Endothelial cell (in vitro differentiated cells): Measurements from ENCODE around the gene AIFM1. TPM values are rescaled to one million over a fixed set of nuclear protein-coding genes. Genes with fewer than 3 reads are reported as not detected.
"Not testable (repeated sequence)": the region's sequence is repeated elsewhere in the genome, so short reads cannot be mapped to it uniquely, and the experiment has no call there.

Source experiments
- DNase-seq: peaks from one replicate; pipeline ENCODE4 v3.0.0; 2021; ENCODE audit warnings: low spot score
- H3K27ac Mint-ChIP-seq: one replicate; pipeline ENCODE4 v1.8.0; 2021; ENCODE audit warnings: mixed read lengths, inconsistent platforms; ENCODE audit not compliant: unreplicated experiment
- H3K27me3 Mint-ChIP-seq: one replicate; pipeline ENCODE4 v1.8.0; 2021; ENCODE audit warnings: mild to moderate bottlenecking, moderate library complexity, mixed read lengths, inconsistent platforms; ENCODE audit not compliant: unreplicated experiment
- H3K36me3 Mint-ChIP-seq: one replicate; pipeline ENCODE4 v1.8.0; 2021; ENCODE audit warnings: mild to moderate bottlenecking, low read depth, mixed read lengths, inconsistent platforms; ENCODE audit not compliant: unreplicated experiment
- H3K4me1 Mint-ChIP-seq: one replicate; pipeline ENCODE4 v1.8.0; 2021; ENCODE audit warnings: mild to moderate bottlenecking, mixed read lengths, inconsistent platforms; ENCODE audit not compliant: unreplicated experiment
- H3K4me3 Mint-ChIP-seq: one replicate; pipeline ENCODE4 v1.8.0; 2021; ENCODE audit warnings: mild to moderate bottlenecking, mixed read lengths, inconsistent platforms; ENCODE audit not compliant: unreplicated experiment
- H3K9me3 Mint-ChIP-seq: one replicate; pipeline ENCODE4 v1.8.0; 2021; ENCODE audit warnings: mixed read lengths, inconsistent platforms; ENCODE audit not compliant: unreplicated experiment
- CTCF ChIP-seq: fragments of 200-600 bp; sonication (generic); IDR thresholded peaks from one replicate; pipeline ENCODE4 v1.5.0; 2021; ENCODE audit warnings: antibody characterized with exemption; ENCODE audit not compliant: unreplicated experiment
- total RNA-seq: library from RNA; stranded (reverse); fragmentation: NEBNext Ultra II Directional; extraction: Animal tissue kit (Norgen Biotek cat#: 25700); gene quantifications from one replicate; pipeline ENCODE4 v1.2.1, GENCODE V29; 2021; ENCODE audit not compliant: unreplicated experiment

AIFM1 gene
- total RNA-seq, 1 donor from 2014 or later: 39.9 TPM

DNA sequence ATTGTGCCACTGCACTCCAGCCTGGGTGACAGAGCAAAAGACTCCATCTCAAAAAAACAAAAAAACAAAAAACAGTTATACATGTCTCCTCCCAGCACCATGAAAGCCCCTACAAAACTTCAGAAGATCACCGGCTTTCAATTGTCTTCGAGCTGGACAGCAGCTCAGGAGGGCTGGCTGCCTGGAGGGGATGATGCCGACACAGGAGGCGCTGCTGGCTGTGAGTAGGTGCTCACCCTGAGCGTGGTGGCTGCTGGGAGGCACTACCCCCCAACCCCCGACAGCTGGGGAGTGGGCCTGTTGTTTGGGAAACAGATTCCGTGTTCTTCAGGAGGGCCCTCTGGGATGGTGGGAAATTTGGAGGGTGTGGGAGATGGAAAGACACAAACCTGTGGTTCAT is 48.5 kb downstream of the AIFM1 start:
- Mint-ChIP-seq H3K4me1 (peaks cover 5% of the 10 kb centered on the region), H3K27ac (no peak overlapping the region), H3K36me3 (no peaks in the 10 kb centered on the region), H3K9me3 (no peaks in the 10 kb centered on the region), H3K4me3 (no peak overlapping the region), H3K27me3 (peaks cover 6% of the 10 kb centered on the region)
- DNase-seq: no peak
- no peak for TF ChIP-seq CTCF

DNA sequence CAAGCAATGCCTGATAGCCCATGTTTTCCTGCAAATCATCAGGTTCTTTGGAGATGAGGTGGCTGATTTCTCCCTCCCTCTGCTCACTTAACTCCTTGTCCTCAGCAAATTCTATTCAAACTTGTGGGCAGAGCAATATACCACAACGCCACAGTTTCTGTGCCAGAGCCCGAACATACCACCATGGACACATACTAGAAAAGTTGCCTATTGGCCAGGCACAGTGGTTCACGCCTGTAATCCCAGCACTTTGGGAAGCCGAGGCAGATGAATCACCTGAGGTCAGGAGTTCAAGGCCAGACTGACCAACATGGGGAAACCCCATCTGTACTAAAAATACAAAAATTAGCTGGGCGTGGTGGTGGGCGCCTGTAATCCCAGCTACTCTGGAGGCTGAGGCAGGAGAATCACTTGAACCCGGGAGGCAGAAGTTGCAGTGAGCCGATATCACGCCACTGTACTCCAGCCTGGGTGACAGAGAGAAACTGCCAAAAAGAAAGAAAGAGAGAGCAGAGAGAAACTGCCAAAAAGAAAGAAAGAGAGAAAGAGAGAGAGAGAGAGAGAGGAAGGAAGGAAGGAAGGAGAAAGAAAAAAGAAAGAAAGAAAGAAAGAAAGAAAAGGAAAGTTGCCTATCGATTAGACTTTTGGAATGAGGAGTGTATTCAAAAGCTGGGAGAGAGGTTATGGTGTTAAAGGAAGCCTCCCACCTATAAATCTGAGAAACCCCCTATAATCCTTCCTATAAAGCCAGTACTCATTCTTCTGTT is 50.3 kb downstream of the AIFM1 start:
- H3K4me1 Mint-ChIP-seq, H3K27ac Mint-ChIP-seq, DNase-seq, H3K9me3 Mint-ChIP-seq, H3K4me3 Mint-ChIP-seq, H3K27me3 Mint-ChIP-seq, H3K36me3 Mint-ChIP-seq: not testable (repeated sequence)

DNA sequence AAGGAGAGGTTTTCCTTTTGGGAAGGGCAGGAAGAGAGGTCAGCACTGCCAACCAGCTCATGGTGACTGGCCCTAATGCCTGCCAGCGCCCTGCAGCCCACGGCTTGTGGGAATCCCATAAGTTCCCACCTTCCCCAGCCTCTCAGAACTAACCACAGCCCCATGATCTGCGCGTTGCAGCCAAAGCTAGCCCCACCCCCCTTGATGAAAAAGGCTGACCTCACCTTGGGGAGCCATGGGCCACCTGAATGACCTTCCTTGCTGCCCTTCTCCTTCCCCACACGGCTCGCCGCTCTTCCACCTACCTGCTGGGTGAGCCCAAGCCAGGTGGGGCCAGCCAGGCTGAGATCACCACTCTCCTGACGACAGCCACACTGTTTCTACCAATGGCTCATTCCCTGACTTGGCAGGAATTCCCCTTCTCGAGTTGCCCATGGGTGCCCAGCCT is 51.5 kb downstream of the AIFM1 start:
- no peak for DNase-seq
- Mint-ChIP-seq H3K36me3 (no peaks in the 10 kb centered on the region), H3K4me3 (no peak overlapping the region), H3K27ac (no peak overlapping the region), H3K9me3 (no peaks in the 10 kb centered on the region), H3K27me3 (peaks cover 4% of the 10 kb centered on the region), H3K4me1 (no peaks in the 10 kb centered on the region)
- TF ChIP-seq CTCF: no peak

DNA sequence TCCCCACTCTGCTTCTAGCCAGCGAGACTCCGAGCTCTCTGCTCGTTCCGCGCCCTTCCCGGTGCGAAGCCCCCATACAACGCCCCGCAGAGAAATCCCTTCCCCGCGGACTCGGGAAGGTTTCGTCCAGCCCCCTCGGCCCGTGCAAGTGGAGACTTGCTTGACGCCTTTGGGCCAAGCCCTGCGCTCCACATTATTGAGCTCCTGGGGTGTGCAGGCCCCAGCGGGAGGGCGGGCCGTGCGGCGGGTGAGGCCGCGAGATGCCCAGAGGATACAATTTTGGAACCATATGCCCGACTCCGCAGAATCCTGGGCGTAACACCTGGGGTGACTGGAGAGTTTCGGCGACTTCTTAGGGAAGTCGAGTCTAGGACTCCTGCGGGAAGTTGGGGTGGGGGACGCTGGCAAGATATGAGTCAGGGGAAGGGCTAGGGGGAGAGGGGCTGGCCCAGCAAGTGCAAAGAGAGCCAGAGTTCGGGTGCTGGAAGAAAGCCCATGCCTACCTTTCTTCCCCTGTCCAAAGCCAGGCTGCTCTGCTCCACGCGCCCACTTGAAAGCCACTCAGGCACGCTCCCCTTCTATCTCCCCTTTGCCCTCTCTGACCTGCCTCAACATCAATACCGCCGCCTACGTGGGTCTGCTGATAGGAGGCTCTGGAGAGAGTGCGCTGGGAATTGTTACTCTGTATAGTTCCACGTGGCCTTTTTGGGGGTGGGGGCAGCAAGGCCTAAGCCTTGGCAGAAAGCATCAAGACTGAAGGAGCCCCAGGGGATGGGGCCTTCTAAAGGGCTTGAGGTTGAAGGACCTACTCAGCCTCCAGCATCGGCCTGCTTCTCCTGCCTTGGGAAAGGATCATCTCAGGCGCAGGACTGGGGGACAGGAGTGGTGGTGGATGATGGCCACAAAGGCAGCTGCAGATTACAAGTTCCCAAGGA is 54.2 kb downstream of the AIFM1 start:
- no peak for DNase-seq
- TF ChIP-seq CTCF: no peak
- Mint-ChIP-seq H3K9me3 (no peaks in the 10 kb centered on the region), H3K27ac (no peak overlapping the region), H3K4me3 (peak overlapping the region; percentile 51), H3K36me3 (no peaks in the 10 kb centered on the region), H3K27me3 (peaks cover 5% of the 10 kb centered on the region), H3K4me1 (peaks cover 8% of the 10 kb centered on the region)

DNA sequence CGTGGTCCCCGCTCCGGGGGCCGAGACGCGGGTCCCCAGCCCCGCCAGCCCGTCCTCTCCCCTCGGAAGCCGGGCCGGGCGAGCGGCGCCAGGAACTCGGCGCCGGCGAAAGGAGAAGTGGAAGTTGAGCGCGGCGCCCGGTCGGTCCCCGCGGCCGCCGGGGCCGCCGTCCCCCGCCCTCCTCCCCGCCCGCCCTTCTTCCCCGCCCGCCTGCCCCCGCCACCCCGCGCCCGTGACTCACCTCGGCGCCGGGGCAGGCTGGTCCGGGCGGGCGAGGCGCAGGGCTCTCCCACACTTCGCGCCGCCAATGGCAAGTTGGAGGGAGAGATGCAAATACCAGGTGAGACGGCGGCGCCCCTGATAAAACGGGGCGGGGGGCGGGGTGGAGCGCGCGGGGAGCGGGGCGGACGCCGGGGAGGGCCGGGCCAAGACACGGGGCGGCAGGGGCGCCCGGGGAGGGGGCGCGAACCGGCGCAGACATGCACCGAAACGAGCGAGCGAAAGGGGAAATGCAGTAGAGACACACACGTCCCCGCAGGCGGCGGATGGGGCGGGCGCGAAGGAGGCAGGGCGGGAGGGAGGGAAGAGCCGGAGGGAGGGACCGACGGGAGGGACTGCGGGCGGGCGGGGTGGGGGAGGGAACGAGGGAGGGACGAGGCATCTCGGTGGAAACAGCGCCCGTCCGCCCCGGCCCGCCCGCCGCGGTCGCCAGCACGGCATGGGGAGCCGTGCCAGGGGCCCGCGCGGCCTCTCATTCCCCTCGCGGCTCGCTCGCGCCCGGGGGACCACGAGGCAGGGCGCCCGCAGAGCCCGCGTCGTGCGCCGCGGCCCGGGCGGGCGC is 55.0 kb downstream of the AIFM1 start, which contains the start of gene ELF4:
TSS of gene ELF4 (minus strand) at position 119 of the 841 bp plus-strand sequence. CDS start 29,167 bp downstream, outside the sequence.
- H3K36me3 Mint-ChIP-seq: no peaks in the 10 kb centered on the region
- H3K27ac Mint-ChIP-seq: no peak within 1 kb of the TSS
- H3K4me1 Mint-ChIP-seq: peaks cover 13% of the 10 kb centered on the region
- DNase-seq: no peak
- no peak for TF ChIP-seq CTCF
- peak within 1 kb of the TSS; percentile 85 for H3K4me3 Mint-ChIP-seq
- peaks cover 5% of the 10 kb centered on the region for H3K27me3 Mint-ChIP-seq
- no peaks in the 10 kb centered on the region for H3K9me3 Mint-ChIP-seq
